Neuronal stem cell (in vitro differentiated cells): Measurements from ENCODE around the gene RPUSD4.

Experiments
- DNase-seq: peaks from one replicate; pipeline ENCODE4 v3.0.0-alpha.2; 2013; ENCODE audit warnings: low spot score
- H2AFZ ChIP-seq: one replicate; pipeline ENCODE4 v1.6.1; 2013; ENCODE audit warnings: mild to moderate bottlenecking, low read length, inconsistent platforms
- H2AK5ac ChIP-seq: 2 replicates; pipeline ENCODE4 v1.6.1; 2013; ENCODE audit warnings: low read depth, mild to moderate bottlenecking, inconsistent platforms, low read length, moderate library complexity, mixed read lengths
- H2BK120ac ChIP-seq: 2 replicates; pipeline ENCODE4 v1.6.1; 2013; ENCODE audit warnings: low read depth, mild to moderate bottlenecking, inconsistent platforms, low read length, moderate library complexity, mixed read lengths
- H2BK12ac ChIP-seq: one replicate; pipeline ENCODE4 v1.6.1; 2013; ENCODE audit warnings: low read length, inconsistent platforms
- H2BK15ac ChIP-seq: 2 replicates; pipeline ENCODE4 v1.6.1; 2013; ENCODE audit warnings: mild to moderate bottlenecking, low read length, inconsistent platforms, mixed read lengths
- H2BK5ac ChIP-seq: one replicate; pipeline ENCODE4 v1.6.1; 2013; ENCODE audit warnings: inconsistent platforms, mild to moderate bottlenecking, low read length, moderate library complexity
- H3K14ac ChIP-seq: one replicate; pipeline ENCODE4 v1.6.1; 2013; ENCODE audit warnings: low read length, inconsistent platforms
- H3K18ac ChIP-seq: 2 replicates; pipeline ENCODE4 v1.6.1; 2013; ENCODE audit warnings: low read length, inconsistent platforms
- H3K23ac ChIP-seq: 2 replicates; pipeline ENCODE4 v1.6.1; 2013; ENCODE audit warnings: low read depth, mild to moderate bottlenecking, mixed read lengths, low read length, inconsistent platforms; ENCODE audit not compliant: poor library complexity
- H3K27ac ChIP-seq: replicated peaks from 3 replicates; pipeline ENCODE4 v1.5.1; 2013; ENCODE audit warnings: low read length, inconsistent platforms
- H3K27me3 ChIP-seq, 3 experiments: 2 replicates each; pipeline ENCODE4 v1.6.1; 2013; ENCODE audit warnings: low read length in 3 of 3, mild to moderate bottlenecking in 2 of 3, inconsistent platforms in 1 of 3, low read depth in 1 of 3, mixed read lengths in 1 of 3, moderate library complexity in 1 of 3; ENCODE audit not compliant: control insufficient read depth in 3 of 3, insufficient read depth in 3 of 3
- H3K36me3 ChIP-seq, 2 donors: replicated peaks in 1 of 2; 2 replicates each; pipeline ENCODE4 v1.6.1; 2013; ENCODE audit warnings: low read length in 2 of 2; ENCODE audit not compliant: control insufficient read depth in 2 of 2, insufficient read depth in 2 of 2
- H3K4ac ChIP-seq: 2 replicates; pipeline ENCODE4 v1.6.1; 2013; ENCODE audit warnings: inconsistent platforms, mild to moderate bottlenecking, low read length, moderate library complexity
- H3K4me1 ChIP-seq, 2 donors: 1 replicate in 1 of 2; 2 replicates in 1 of 2; pipeline ENCODE4 v1.6.1; 2013; ENCODE audit warnings: low read length in 2 of 2, low read depth in 1 of 2; ENCODE audit not compliant: control insufficient read depth in 2 of 2, insufficient read depth in 1 of 2
- H3K4me2 ChIP-seq: one replicate; pipeline ENCODE4 v1.6.1; 2013; ENCODE audit warnings: mild to moderate bottlenecking, low read length, inconsistent platforms; ENCODE audit not compliant: insufficient read depth, poor library complexity, severe bottlenecking
- H3K4me3 ChIP-seq, 2 donors: 2 replicates each; pipeline ENCODE4 v1.5.1; 2013; ENCODE audit warnings: low read length in 2 of 2, mild to moderate bottlenecking in 2 of 2, inconsistent platforms in 1 of 2, moderate library complexity in 1 of 2
- H3K79me1 ChIP-seq: one replicate; pipeline ENCODE4 v1.6.1; 2013; ENCODE audit warnings: low read depth, mild to moderate bottlenecking, inconsistent platforms, low read length, moderate library complexity
- H3K9ac ChIP-seq: one replicate; pipeline ENCODE4 v1.6.1; 2013; ENCODE audit warnings: mild to moderate bottlenecking, low read depth, low read length, inconsistent platforms; ENCODE audit not compliant: poor library complexity
- H3K9me3 ChIP-seq, 2 donors: replicated peaks in 1 of 2; 2 replicates each; pipeline versions ENCODE3 to v1.6.1; 2013; ENCODE audit warnings: low read length in 2 of 2, mild to moderate bottlenecking in 2 of 2, inconsistent platforms in 1 of 2, low read depth in 1 of 2, mixed read lengths in 1 of 2, moderate library complexity in 1 of 2; ENCODE audit not compliant: control insufficient read depth in 2 of 2, insufficient read depth in 1 of 2
- H4K8ac ChIP-seq: one replicate; pipeline ENCODE4 v1.6.1; 2013; ENCODE audit warnings: low read depth, mild to moderate bottlenecking, inconsistent platforms, low read length, moderate library complexity
- H4K91ac ChIP-seq: one replicate; pipeline ENCODE4 v1.6.1; 2013; ENCODE audit warnings: low read length, low read depth, mild to moderate bottlenecking, inconsistent platforms; ENCODE audit not compliant: poor library complexity
- WGBS, 2 donors: extraction: QIAGEN DNeasy Blood & Tissue Kit; methylation state at CpG; one replicate each; pipeline ENCODE4 v1.1.7; 2013; ENCODE audit warnings: missing lambda C conversion rate in 2 of 2, mixed read lengths in 1 of 2; ENCODE audit not compliant: insufficient read length in 2 of 2, insufficient replicate concordance in 1 of 2; ENCODE audit errors: extremely low coverage in 2 of 2; 5-methylcytosine and 5-hydroxymethylcytosine counted together

RPUSD4 gene

GRCh38 chr11:126186708-126187529 is 24.5 kb downstream of the RPUSD4 start:
- Histone ChIP-seq H2BK5ac (no peak overlapping the region), H3K18ac (peak overlapping the region; percentile 16), H3K23ac (peak overlapping the region; percentile 60), H3K9ac (peak overlapping the region; percentile 45), H2BK12ac (peak overlapping the region; percentile 35), H2BK120ac (no peak overlapping the region), H2BK15ac (peak overlapping the region; percentile 53), H2AFZ (no peak overlapping the region), H4K8ac (no peak overlapping the region), H3K27ac (no peak overlapping the region), H3K14ac (no peak overlapping the region), H4K91ac (peak overlapping the region; percentile 23), H3K4me1 (peaks cover 9 to 26% of the 10 kb centered on the region in 2 donors), H3K9me3 (no peaks in the 10 kb centered on the region), H3K27me3 (no peaks in the 10 kb centered on the region), H3K4ac (no peak overlapping the region), H3K36me3 (peaks cover 10 to 16% of the 10 kb centered on the region in 2 donors), H2AK5ac (peak overlapping the region; percentile 23), H3K4me3 (no peak overlapping the region), H3K4me2 (no peak overlapping the region), H3K79me1 (peaks cover 2% of the 10 kb centered on the region)
- DNase-seq, result no peak
- no CpG with 5 or more reads among the region's 22 CpGs for WGBS, 2 donors

- peaks cover 9 to 26% of the 10 kb centered on the region in 2 donors for H3K4me1 ChIP-seq
- peak overlapping the region; percentile 23 for H2AK5ac ChIP-seq
- H3K27me3 ChIP-seq, result no peaks in the 10 kb centered on the region
- H3K4ac ChIP-seq, result no peak overlapping the region
- no peak overlapping the region for H4K91ac ChIP-seq
- H3K4me3 ChIP-seq, result peak overlapping the region in 1 of 2 donors; percentile 37
- no peak overlapping the region for H2BK5ac ChIP-seq
- peak overlapping the region; percentile 5 for H3K23ac ChIP-seq
- no peak overlapping the region for H4K8ac ChIP-seq
- H2BK12ac ChIP-seq, result peak overlapping the region; percentile 7
- H2BK15ac ChIP-seq, result peak overlapping the region; percentile 53
- no peak overlapping the region for H3K27ac ChIP-seq
- no peaks in the 10 kb centered on the region for H3K9me3 ChIP-seq
- peak overlapping the region; percentile 25 for H3K18ac ChIP-seq
- no peak overlapping the region for H2BK120ac ChIP-seq
- no peak overlapping the region for H2AFZ ChIP-seq
- H3K9ac ChIP-seq, result no peak overlapping the region
- H3K4me2 ChIP-seq, result no peak overlapping the region
- H3K79me1 ChIP-seq, result peaks cover 2% of the 10 kb centered on the region
- no peak overlapping the region for H3K14ac ChIP-seq
- no CpG with 5 or more reads among the region's 15 CpGs for WGBS, 2 donors
- H3K36me3 ChIP-seq, result peaks cover 6 to 9% of the 10 kb centered on the region in 2 donors
- DNase-seq, result no peak
These were observed 25.3 kb downstream of the RPUSD4 start for GRCh38 chr11:126186025-126186698.

GRCh38 chr11:126185259-126186024 is 26.0 kb downstream of the RPUSD4 start:
- H2BK12ac ChIP-seq, result peak overlapping the region; percentile 7
- no peak overlapping the region for H4K8ac ChIP-seq
- peak overlapping the region; percentile 53 for H2BK15ac ChIP-seq
- DNase-seq, result peak; percentile 41
- peak overlapping the region; percentile 58 for H3K18ac ChIP-seq
- H2BK120ac ChIP-seq, result no peak overlapping the region
- peak overlapping the region; percentile 48 for H3K23ac ChIP-seq
- H2AFZ ChIP-seq, result no peak overlapping the region
- peak overlapping the region in 1 of 2 donors; percentile 37 for H3K4me3 ChIP-seq
- no peak overlapping the region for H2AK5ac ChIP-seq
- no peaks in the 10 kb centered on the region for H3K9me3 ChIP-seq
- no CpG with 5 or more reads among the region's 26 CpGs for WGBS, 2 donors
- peaks cover 2% of the 10 kb centered on the region in 2 donors for H3K36me3 ChIP-seq
- H3K27ac ChIP-seq, result no peak overlapping the region
- H4K91ac ChIP-seq, result no peak overlapping the region
- H3K9ac ChIP-seq, result no peak overlapping the region
- no peak overlapping the region for H3K4me2 ChIP-seq
- H3K14ac ChIP-seq, result no peak overlapping the region
- H3K4ac ChIP-seq, result no peak overlapping the region
- H3K79me1 ChIP-seq, result peaks cover 2% of the 10 kb centered on the region
- H3K4me1 ChIP-seq, result peaks cover 9 to 26% of the 10 kb centered on the region in 2 donors
- no peak overlapping the region for H2BK5ac ChIP-seq
- H3K27me3 ChIP-seq, result no peaks in the 10 kb centered on the region
